ENCODE results near the gene ARHGEF1.

ARHGEF1 gene

DNA sequence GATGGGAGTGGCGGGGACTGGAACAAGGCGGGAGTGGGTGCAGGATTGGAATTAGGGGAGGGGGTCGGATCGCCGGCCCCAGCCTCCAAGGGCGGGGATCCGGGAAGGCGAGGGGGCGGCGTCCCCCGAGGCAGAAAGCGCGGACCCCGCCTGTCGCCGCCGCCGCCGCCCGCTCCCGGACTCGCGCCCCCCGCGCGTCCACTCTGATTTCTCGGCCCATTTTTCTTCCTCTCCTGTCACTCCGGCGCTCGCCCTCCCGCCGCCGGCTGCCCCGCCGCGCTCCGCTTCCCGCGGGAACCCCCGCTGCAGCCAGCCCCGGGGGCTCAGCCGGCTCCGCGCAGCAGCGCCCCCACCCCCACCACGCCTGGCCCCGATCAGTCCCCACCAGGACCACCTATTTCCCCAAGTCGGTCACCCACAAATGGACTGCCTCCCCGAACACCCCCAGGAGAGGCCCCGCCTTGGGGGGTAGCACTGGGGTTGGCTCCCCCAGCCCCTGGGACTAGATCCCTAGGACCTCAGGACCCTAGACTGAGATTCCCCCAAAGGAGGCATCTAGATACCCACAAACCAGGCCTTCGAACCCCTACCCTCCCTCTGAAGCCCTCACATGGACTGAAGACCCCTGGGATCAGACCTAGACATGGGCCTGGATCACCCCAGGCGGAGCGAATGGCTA, 57.9 kb downstream of the ARHGEF1 start:
- Mint-ChIP-seq H3K4me1 (ENCODE audit: low read depth) (peaks cover 52% of the 10 kb centered on the region), H3K27ac (peak overlapping the region; percentile 90), H3K27me3 (no peaks in the 10 kb centered on the region), H3K9me3 (no peaks in the 10 kb centered on the region), H3K36me3 (ENCODE audit: low read depth) (no peaks in the 10 kb centered on the region), H3K4me3 (peak overlapping the region; percentile 75)
- no peak for DNase-seq

DNA sequence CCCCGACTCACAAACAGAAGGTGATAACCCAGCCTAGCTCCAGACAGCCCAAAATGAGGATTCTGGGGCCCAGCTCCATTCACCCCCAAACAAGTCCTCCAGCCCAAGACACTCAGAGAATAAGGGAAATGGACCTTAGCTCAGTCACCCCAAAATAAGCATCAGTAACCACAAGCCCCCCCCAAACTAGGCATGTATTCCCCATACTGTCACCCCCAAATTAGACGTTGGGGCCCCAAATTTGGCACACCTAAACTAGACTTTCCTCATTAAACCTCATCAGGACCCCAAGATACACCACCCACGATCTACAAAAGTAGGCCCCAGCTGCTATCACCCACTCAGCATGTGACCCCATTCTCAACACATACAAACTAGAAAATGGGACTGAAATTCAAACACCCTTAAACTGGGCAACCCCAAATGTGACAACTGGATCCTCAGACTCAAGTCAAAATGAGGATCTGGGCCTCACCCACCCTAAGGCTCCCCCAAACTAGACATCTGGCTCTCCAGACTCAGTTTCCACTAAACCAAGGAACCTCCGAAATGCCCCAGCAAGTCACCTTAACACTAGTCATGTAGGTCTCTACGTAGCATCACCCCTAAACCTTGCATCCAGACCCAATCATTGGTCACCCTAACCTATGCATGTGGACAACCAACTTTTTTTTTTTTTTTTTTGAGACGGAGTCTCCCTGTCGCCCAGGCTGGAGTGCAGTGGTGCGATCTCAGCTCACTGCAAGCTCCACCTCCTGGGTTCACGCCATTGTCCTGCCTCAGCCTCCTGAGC, 58.6 kb downstream of the ARHGEF1 start:
- Mint-ChIP-seq H3K36me3 (ENCODE audit: low read depth) (no peaks in the 10 kb centered on the region), H3K27me3 (no peaks in the 10 kb centered on the region), H3K27ac (peak overlapping the region; percentile 82), H3K9me3 (no peaks in the 10 kb centered on the region), H3K4me1 (ENCODE audit: low read depth) (peaks cover 51% of the 10 kb centered on the region), H3K4me3 (peak overlapping the region; percentile 37)
- DNase-seq = no peak

DNA sequence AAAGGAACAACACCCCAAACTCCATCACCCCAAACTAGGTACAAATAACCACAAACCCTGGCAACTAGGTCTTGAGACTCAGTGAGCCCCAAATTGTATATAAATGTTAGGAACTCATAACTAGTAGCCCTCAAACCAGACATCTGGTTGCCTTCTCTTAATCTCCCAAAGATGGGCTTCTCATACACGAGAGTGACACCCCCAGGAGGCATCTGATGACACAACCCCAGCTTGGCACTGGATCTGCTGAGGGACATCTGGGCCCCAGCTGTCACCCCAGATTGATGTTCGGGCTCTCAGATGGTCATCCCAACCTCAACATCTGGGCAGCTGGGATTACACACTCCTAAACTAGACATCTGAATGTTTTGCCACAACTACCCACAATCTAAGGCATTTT, 61.4 kb downstream of the ARHGEF1 start:
- Mint-ChIP-seq H3K36me3 (ENCODE audit: low read depth) (no peaks in the 10 kb centered on the region), H3K4me1 (ENCODE audit: low read depth) (peaks cover 63% of the 10 kb centered on the region), H3K27me3 (no peaks in the 10 kb centered on the region), H3K9me3 (no peaks in the 10 kb centered on the region), H3K4me3 (peak overlapping the region; percentile 61), H3K27ac (peak overlapping the region; percentile 98)
- DNase-seq = no peak

DNA sequence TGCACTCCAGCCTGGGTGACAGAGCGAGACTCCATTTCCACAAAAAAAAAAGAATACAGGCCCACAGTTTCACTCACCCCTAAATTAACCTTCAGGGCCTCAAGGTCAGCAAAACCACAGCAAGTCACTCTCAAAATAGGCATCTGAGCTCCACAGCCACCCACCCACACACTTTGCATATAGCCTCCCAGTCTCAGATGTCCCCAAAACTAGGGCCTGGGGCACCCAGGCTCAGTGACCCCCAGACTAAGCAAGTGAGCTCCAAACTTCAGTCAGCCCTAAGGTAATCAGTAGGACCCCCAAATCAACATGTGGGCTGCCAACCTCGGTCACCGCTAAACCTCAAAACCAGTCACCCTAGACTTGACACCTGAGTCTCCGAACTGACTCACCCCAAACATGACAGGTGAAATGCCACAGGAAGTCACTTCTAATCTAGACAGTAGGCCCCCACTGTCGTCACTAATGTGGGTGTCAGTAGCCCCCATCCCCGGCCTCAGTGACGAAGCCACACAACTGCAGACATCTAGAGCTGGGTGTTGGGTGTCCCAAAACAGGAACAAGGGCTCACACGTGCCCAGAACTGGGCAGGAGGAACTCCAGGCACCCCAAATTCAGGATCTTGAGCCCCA, 62.3 kb downstream of the ARHGEF1 start:
- Mint-ChIP-seq H3K27ac (peak overlapping the region; percentile 98), H3K36me3 (ENCODE audit: low read depth) (no peaks in the 10 kb centered on the region), H3K4me3 (peak overlapping the region; percentile 61), H3K9me3 (no peaks in the 10 kb centered on the region), H3K4me1 (ENCODE audit: low read depth) (peaks cover 64% of the 10 kb centered on the region), H3K27me3 (no peaks in the 10 kb centered on the region)
- peak; percentile 87 for DNase-seq

DNA sequence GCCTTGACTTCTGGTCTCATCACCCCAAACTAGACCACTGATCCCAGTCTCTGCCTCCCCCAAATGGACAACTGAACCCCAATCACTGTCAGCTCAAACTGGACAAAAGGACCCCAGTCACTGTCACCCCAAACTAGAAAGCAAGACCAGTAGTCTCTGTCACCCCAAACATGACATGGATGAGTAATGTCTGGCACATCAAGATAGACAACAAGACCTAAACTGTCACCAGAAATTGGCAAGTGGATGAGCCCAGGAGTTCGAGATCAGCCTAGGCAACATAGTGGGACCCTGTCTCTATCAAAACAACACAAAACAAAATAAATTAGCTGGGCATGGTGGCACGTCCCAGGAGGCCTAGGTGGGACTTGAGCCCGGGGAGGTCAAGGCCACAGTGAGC, 64.1 kb downstream of the ARHGEF1 start:
- H3K27me3 Mint-ChIP-seq = no peaks in the 10 kb centered on the region

DNA sequence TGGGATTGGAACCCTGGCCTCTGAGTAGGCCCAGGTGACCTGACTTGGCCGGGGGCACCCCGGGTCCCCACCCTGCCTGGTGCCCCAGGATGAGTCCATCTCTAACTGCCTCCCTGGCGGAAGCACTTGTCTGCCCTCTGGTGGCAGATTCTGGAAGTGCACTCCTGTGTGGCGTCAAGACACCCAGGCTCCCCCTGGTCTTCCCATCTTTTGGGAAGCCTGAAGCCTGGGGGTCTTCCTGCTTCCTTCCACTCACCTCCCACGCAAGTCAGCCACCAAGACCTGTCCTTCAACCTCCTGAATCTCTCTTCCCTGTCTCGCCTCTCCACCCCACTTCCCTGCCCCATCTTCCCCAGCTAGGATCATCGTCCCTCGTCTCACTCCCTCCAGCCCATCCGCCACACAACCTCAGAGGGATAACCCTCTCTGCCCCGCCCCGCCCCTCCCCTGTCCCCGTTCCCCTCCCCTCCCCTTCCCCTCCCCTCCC, 68.7 kb downstream of the ARHGEF1 start:
- DNase-seq = peak; percentile 95
- Mint-ChIP-seq H3K27ac (peak overlapping the region; percentile 72), H3K4me3 (peak overlapping the region; percentile 25), H3K36me3 (ENCODE audit: low read depth) (peaks cover 6% of the 10 kb centered on the region), H3K27me3 (no peaks in the 10 kb centered on the region), H3K4me1 (ENCODE audit: low read depth) (peaks cover 32% of the 10 kb centered on the region), H3K9me3 (no peaks in the 10 kb centered on the region)

More for the DNA sequence above, 64.1 kb downstream of the ARHGEF1 start:
- Mint-ChIP-seq H3K27ac (peak overlapping the region; percentile 61), H3K9me3 (no peaks in the 10 kb centered on the region), H3K4me3 (no peak overlapping the region), H3K36me3 (ENCODE audit: low read depth) (no peaks in the 10 kb centered on the region), H3K4me1 (ENCODE audit: low read depth) (peaks cover 65% of the 10 kb centered on the region)
- no peak for DNase-seq

DNA sequence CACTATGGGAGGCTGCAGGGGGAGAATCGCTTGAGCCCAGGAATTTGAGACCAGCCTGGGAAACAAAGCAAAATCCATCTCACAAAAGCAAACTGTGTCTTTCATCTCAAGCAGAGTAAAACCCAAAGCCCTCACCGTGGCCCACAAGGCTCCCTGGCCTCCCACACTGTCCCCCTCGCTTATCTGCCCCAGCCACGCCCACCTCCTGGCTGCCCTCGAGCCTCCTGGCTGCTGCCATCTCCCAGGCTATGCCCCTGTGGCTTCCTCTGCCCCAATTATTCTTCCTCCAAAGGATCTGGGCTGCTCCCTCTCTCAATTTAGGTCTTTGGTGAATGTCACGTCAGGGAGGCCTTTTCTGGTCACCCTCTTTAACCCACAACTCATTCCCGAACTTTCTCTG, 72.5 kb downstream of the ARHGEF1 start:
- peaks cover 29% of the 10 kb centered on the region for H3K4me1 Mint-ChIP-seq (ENCODE audit: low read depth)
- DNase-seq = no peak
- no peaks in the 10 kb centered on the region for H3K27me3 Mint-ChIP-seq
- H3K9me3 Mint-ChIP-seq = no peaks in the 10 kb centered on the region
- H3K27ac Mint-ChIP-seq = no peak overlapping the region
- H3K36me3 Mint-ChIP-seq (ENCODE audit: low read depth) = peaks cover 16% of the 10 kb centered on the region
- H3K4me3 Mint-ChIP-seq = no peak overlapping the region

DNA sequence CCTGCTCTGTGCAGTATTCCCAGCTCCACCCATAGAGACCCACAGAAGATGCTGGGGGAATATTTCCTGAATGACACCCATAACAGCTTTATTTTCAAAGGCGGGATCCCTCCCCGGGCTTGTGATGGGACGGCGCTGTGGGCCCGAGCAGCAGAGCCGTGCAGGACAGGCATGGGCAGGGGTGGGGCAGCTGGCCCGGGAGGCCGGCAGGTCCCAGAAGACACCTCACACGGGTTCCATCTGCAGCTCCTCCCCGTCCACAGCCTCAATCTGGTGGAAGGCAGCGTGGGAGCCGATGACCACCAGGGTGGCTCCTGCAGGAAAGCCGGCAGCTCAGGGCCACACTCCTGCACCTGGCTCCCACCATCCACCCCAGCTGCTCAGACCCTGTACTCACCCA, 73.6 kb downstream of the ARHGEF1 start:
- H3K4me3 Mint-ChIP-seq = no peak overlapping the region
- peaks cover 16% of the 10 kb centered on the region for H3K36me3 Mint-ChIP-seq (ENCODE audit: low read depth)
- peaks cover 21% of the 10 kb centered on the region for H3K4me1 Mint-ChIP-seq (ENCODE audit: low read depth)
- no peak for DNase-seq
- no peaks in the 10 kb centered on the region for H3K9me3 Mint-ChIP-seq
- H3K27ac Mint-ChIP-seq = no peak overlapping the region
- H3K27me3 Mint-ChIP-seq = no peaks in the 10 kb centered on the region
